SKM-1 treated with dmso at 0.1 percent for 144 hours (cell line): ENCODE data around the gene URAD.
"Not testable (repeated sequence)": the region's sequence is repeated elsewhere in the genome, so short reads cannot be mapped to it uniquely, and the experiment has no call there.

Experiments
- DNase-seq: peaks from one replicate; lab custom pipeline; 2025; ENCODE audit not compliant: unreplicated experiment; lab: John Stamatoyannopoulos, UW

URAD gene

GRCh38 chr13:27988520-27988919, at the start of gene URAD:
URAD (minus strand) TSS chr13:27988693; CDS start chr13:27988637, 56 bp downstream.
- DNase-seq = no peak

GRCh38 chr13:28037399-28037798, 48.9 kb upstream of the URAD start:
- no peak for DNase-seq

GRCh38 chr13:28035146-28035782, 46.8 kb upstream of the URAD start:
- no peak for DNase-seq

- no peak for DNase-seq
These were observed 45.6 kb upstream of the URAD start for GRCh38 chr13:28033894-28034655.

- peak; percentile 6 for DNase-seq
These were observed 43.9 kb upstream of the URAD start for GRCh38 chr13:28032438-28032837.

GRCh38 chr13:28031896-28032288, 43.4 kb upstream of the URAD start:
- peak; percentile 39 for DNase-seq

GRCh38 chr13:28031220-28031895, 42.9 kb upstream of the URAD start:
- DNase-seq = peak; percentile 93

GRCh38 chr13:28027607-28028364, 39.3 kb upstream of the URAD start:
- DNase-seq = no peak

GRCh38 chr13:28027071-28027470, 38.6 kb upstream of the URAD start:
- DNase-seq = no peak

GRCh38 chr13:28026508-28026907, 38.0 kb upstream of the URAD start:
- no peak for DNase-seq

GRCh38 chr13:28022848-28023518, 34.5 kb upstream of the URAD start:
- no peak for DNase-seq

- no peak for DNase-seq
These were observed 25.8 kb upstream of the URAD start for GRCh38 chr13:28014301-28014700.

- no peak for DNase-seq
These were observed 25.0 kb upstream of the URAD start for GRCh38 chr13:28013482-28013881.

GRCh38 chr13:28012896-28013295, 24.4 kb upstream of the URAD start:
- no peak for DNase-seq

GRCh38 chr13:28012383-28012782, 23.9 kb upstream of the URAD start:
- no peak for DNase-seq

- no peak for DNase-seq
These were observed 21.6 kb upstream of the URAD start for GRCh38 chr13:28010046-28010445.

- not testable (repeated sequence) for DNase-seq
These were observed 16.5 kb upstream of the URAD start for GRCh38 chr13:28005016-28005415.

- DNase-seq = no peak
These were observed 14.6 kb upstream of the URAD start for GRCh38 chr13:28002886-28003698.

- DNase-seq = no peak
These were observed 13.5 kb upstream of the URAD start for GRCh38 chr13:28001837-28002473.
